B cell (primary cell): Measurements from ENCODE around the gene C9orf72. TPM values are rescaled to one million over a fixed set of nuclear protein-coding genes. Genes with fewer than 3 reads are reported as not detected.
"Not testable (repeated sequence)": the region's sequence is repeated elsewhere in the genome, so short reads cannot be mapped to it uniquely, and the experiment has no call there.

Source experiments
- ATAC-seq: fragments of 200-7000 bp; cut with Tn5 transposase; one replicate; pipeline ENCODE4 v1.10.0; 2021; ENCODE audit warnings: low read depth, mild to moderate bottlenecking, moderate number of reproducible peaks, moderate library complexity
- CTCF ChIA-PET: fragments of 350-600 bp; sonication (Branson Sonifier 250); formaldehyde crosslinking; loops from one replicate; lab custom pipeline; 2021; ENCODE audit warnings: antibody characterized with exemption, inconsistent platforms; lab: Charles Lee
- POLR2A ChIA-PET: fragments of 350-600 bp; sonication (Branson Sonifier 250); formaldehyde crosslinking; loops from one replicate; lab custom pipeline; 2021; ENCODE audit warnings: antibody characterized with exemption; lab: Charles Lee
- DNase-seq: peaks from one replicate; pipeline ENCODE4 v3.0.0; 2013
- H2AFZ ChIP-seq: 2 replicates; pipeline ENCODE4 v1.6.1; 2012; ENCODE audit warnings: mild to moderate bottlenecking, low read depth, low read length; ENCODE audit not compliant: insufficient read depth, poor library complexity, severe bottlenecking
- H3K27ac ChIP-seq, 2 donors: 1 replicate in 1 of 2; 2 replicates in 1 of 2; pipeline ENCODE4 v1.5.1; 2012 to 2013; ENCODE audit warnings: low read length in 2 of 2, mild to moderate bottlenecking in 2 of 2, moderate library complexity in 1 of 2
- H3K27me3 ChIP-seq, 4 experiments: fragments of 200-600 bp in 1 of 4; sonication (generic) in 1 of 4; replicated peaks in 1 of 4; 1 replicate in 2 of 4; 2 replicates in 2 of 4; pipeline versions ENCODE4 v1.6.1 to v1.7.0; 2013 to 2016; ENCODE audit warnings: low read length in 3 of 4, mild to moderate bottlenecking in 2 of 4, mixed read lengths in 1 of 4, moderate library complexity in 1 of 4; ENCODE audit not compliant: insufficient read depth in 4 of 4, control insufficient read depth in 3 of 4; ENCODE audit errors: control extremely low read depth in 1 of 4
- H3K36me3 ChIP-seq, 2 experiments: replicated peaks in 1 of 2; 1 replicate in 1 of 2; 2 replicates in 1 of 2; pipeline versions ENCODE4 v1.6.1 to v1.7.1; 2013; ENCODE audit warnings: low read length in 1 of 2; ENCODE audit not compliant: insufficient read depth in 2 of 2, control insufficient read depth in 1 of 2; ENCODE audit errors: control extremely low read depth in 1 of 2, extremely low read depth in 1 of 2
- H3K4me1 ChIP-seq, 2 donors: fragments of 200-600 bp in 1 of 2; sonication (generic) in 1 of 2; 1 replicate in 1 of 2; 2 replicates in 1 of 2; pipeline versions ENCODE4 v1.5.1 to v1.6.1; 2013 to 2017; ENCODE audit warnings: low read length in 2 of 2; ENCODE audit not compliant: control insufficient read depth in 2 of 2, insufficient read depth in 2 of 2
- H3K4me2 ChIP-seq: replicated peaks from 2 replicates; pipeline ENCODE3; 2012; ENCODE audit warnings: mild to moderate bottlenecking, low read depth, low read length; ENCODE audit not compliant: poor library complexity, severe bottlenecking
- H3K4me3 ChIP-seq, 5 experiments: fragments of 200-600 bp in 1 of 5; sonication (generic) in 1 of 5; 1 replicate in 3 of 5; 2 replicates in 2 of 5; pipeline versions ENCODE4 v1.5.1 to v1.7.0; 2011 to 2016; ENCODE audit warnings: low read length in 4 of 5, mild to moderate bottlenecking in 4 of 5, low read depth in 2 of 5, control low read depth in 1 of 5, moderate library complexity in 1 of 5; ENCODE audit not compliant: insufficient read depth in 1 of 5; ENCODE audit errors: control extremely low read depth in 1 of 5, extremely low read depth in 1 of 5
- H3K79me2 ChIP-seq: fragments of 200-600 bp; sonication (generic); one replicate; pipeline ENCODE4 v1.6.0; 2016; ENCODE audit warnings: low read length; ENCODE audit not compliant: control insufficient read depth, insufficient read depth
- H3K9ac ChIP-seq: fragments of 200-600 bp; sonication (generic); 2 replicates; pipeline ENCODE4 v1.6.1; 2017; ENCODE audit warnings: mild to moderate bottlenecking, low read length, moderate library complexity
- H3K9me3 ChIP-seq, 3 donors: one replicate each; pipeline versions ENCODE4 v1.6.1 to v1.7.1; 2013; ENCODE audit warnings: low read length in 2 of 3; ENCODE audit not compliant: control insufficient read depth in 2 of 3, insufficient read depth in 1 of 3; ENCODE audit errors: control extremely low read depth in 1 of 3
- H4K20me1 ChIP-seq: 2 replicates; pipeline ENCODE4 v1.6.0; 2012; ENCODE audit warnings: mild to moderate bottlenecking, low read length; ENCODE audit not compliant: insufficient read depth, control insufficient read depth, poor library complexity, severe bottlenecking
- H3K27ac Mint-ChIP-seq: one replicate; pipeline ENCODE4 v1.8.0; 2021; ENCODE audit warnings: mixed read lengths
- H3K27me3 Mint-ChIP-seq: one replicate; pipeline ENCODE4 v1.8.0; 2021; ENCODE audit warnings: mixed read lengths
- H3K4me1 Mint-ChIP-seq: one replicate; pipeline ENCODE4 v1.8.0; 2021; ENCODE audit warnings: mixed read lengths
- H3K4me3 Mint-ChIP-seq: one replicate; pipeline ENCODE4 v1.8.0; 2021; ENCODE audit warnings: mixed read lengths
- H3K9me3 Mint-ChIP-seq: one replicate; pipeline ENCODE4 v1.8.0; 2022; ENCODE audit warnings: mixed read lengths; ENCODE audit not compliant: insufficient read depth
- EZH2 ChIP-seq: IDR thresholded peaks from 2 replicates; pipeline ENCODE4 v1.6.1; 2012; ENCODE audit warnings: borderline replicate concordance, low read depth, mild to moderate bottlenecking, moderate library complexity, low read length; ENCODE audit not compliant: insufficient read depth, poor library complexity, severe bottlenecking
- WGBS: methylation state at CpG from one replicate; pipeline ENCODE4 v1.1.5; 2013; ENCODE audit warnings: missing lambda C conversion rate; ENCODE audit not compliant: insufficient coverage; 5-methylcytosine and 5-hydroxymethylcytosine counted together
- intact Hi-C: fragments of 100-400 bp; cut with micrococcal nuclease; formaldehyde crosslinking; loops from one replicate; pipeline ENCODE4 v1.10.0; 2022
- polyA plus RNA-seq: library from polyadenylated mRNA; depleted of rRNA; stranded (reverse); fragments of >200 nt; gene quantifications from 2 replicates; pipeline ENCODE4 v1.2.3, GENCODE V29; 2012
- total RNA-seq, 2 donors: library from RNA; stranded (reverse); fragments of 120-200 nt in 1 of 2; gene quantifications; 1 replicate in 1 of 2; 2 replicates in 1 of 2; pipeline versions ENCODE4 v1.2.3 to v1.2.4, GENCODE V29; 2013 to 2022
- TF ChIP-seq, protein P1 (sequence below): fragments of 200-600 bp; IDR thresholded peaks from one replicate; pipeline ENCODE4 v1.8.0; 2022; ENCODE audit warnings: antibody characterized with exemption, mild to moderate bottlenecking

The C9orf72 gene
- total and polyA plus RNA-seq, 2 donors (not counting 1 experiment from before 2014, with no cell fraction given), result 18.3 to 27.6 TPM

- intact Hi-C loops, result no loop called here
- Mint-ChIP-seq H3K9me3 (peaks cover 2% of the 10 kb centered on the region), H3K4me1 (peaks cover 4% of the 10 kb centered on the region), H3K27me3 (peaks cover 28% of the 10 kb centered on the region), H3K4me3 (no peak overlapping the region), H3K27ac (no peak overlapping the region)
- POLR2A ChIA-PET, result no interaction called here
- peaks cover 0 to 3% (median 0%) of the 10 kb centered on the region in 3 donors for H3K9me3 ChIP-seq
- no peaks in the 10 kb centered on the region for H3K79me2 ChIP-seq
- H3K4me2 ChIP-seq, result no peak overlapping the region
- CTCF ChIA-PET, result no interaction called here
- H3K9ac ChIP-seq, result no peak overlapping the region
- DNase-seq, result no peak
- no peaks in the 10 kb centered on the region for H3K4me1 ChIP-seq
- ATAC-seq, result no peak
- no peaks in the 10 kb centered on the region for H3K36me3 ChIP-seq
- H2AFZ ChIP-seq, result no peak overlapping the region
- peaks cover 0 to 15% (median 4%) of the 10 kb centered on the region in 4 experiments for H3K27me3 ChIP-seq
- no peak overlapping the region for H3K4me3 ChIP-seq
- WGBS, result no CpG with 5 or more reads among the region's 4 CpGs
- no peak overlapping the region for H3K27ac ChIP-seq
- no peak for TF ChIP-seq EZH2
- TF ChIP-seq, protein P1, sequence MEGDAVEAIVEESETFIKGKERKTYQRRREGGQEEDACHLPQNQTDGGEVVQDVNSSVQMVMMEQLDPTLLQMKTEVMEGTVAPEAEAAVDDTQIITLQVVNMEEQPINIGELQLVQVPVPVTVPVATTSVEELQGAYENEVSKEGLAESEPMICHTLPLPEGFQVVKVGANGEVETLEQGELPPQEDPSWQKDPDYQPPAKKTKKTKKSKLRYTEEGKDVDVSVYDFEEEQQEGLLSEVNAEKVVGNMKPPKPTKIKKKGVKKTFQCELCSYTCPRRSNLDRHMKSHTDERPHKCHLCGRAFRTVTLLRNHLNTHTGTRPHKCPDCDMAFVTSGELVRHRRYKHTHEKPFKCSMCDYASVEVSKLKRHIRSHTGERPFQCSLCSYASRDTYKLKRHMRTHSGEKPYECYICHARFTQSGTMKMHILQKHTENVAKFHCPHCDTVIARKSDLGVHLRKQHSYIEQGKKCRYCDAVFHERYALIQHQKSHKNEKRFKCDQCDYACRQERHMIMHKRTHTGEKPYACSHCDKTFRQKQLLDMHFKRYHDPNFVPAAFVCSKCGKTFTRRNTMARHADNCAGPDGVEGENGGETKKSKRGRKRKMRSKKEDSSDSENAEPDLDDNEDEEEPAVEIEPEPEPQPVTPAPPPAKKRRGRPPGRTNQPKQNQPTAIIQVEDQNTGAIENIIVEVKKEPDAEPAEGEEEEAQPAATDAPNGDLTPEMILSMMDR, result no peak
- H4K20me1 ChIP-seq, result no peaks in the 10 kb centered on the region
Observed at GRCh38 chr9:27618066-27618465, 44.8 kb upstream of the C9orf72 start.

DNA sequence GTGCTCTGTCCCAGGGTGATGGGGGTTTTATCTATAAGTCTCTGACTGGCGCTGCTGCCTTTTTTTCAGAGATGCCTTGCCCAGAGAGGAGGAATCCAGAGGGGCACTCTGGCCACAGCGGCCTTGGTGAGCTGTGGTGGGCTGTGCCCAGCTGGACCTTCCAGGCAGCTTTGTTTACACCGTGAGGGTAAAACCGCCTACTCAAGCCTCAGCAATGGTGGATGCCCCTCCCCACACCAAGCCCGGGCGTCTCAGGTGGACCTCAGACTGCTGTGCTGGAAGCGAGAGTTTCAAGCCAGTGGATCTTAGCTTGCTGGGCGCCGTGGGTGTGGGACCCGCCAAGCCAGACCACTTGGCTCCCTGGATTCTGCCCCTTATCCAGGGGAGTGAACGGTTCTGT is 41.3 kb upstream of the C9orf72 start:
- DNase-seq (no peak), ATAC-seq (no peak)
- intact Hi-C loops, result no loop called here
- TF ChIP-seq, protein P1, result no peak
- no peak for TF ChIP-seq EZH2
- WGBS, result 91% methylated on average over 9 of the region's 11 CpGs
- H3K27me3 Mint-ChIP-seq, result peaks cover 39% of the 10 kb centered on the region
- H3K9me3 ChIP-seq, result no peaks in the 10 kb centered on the region
- H3K9ac ChIP-seq, result no peak overlapping the region
- no peak overlapping the region for H3K27ac ChIP-seq
- no peak overlapping the region for H3K4me3 Mint-ChIP-seq
- H3K4me3 ChIP-seq, result no peak overlapping the region
- H3K9me3 Mint-ChIP-seq, result no peaks in the 10 kb centered on the region
- no peak overlapping the region for H3K27ac Mint-ChIP-seq
- H3K36me3 ChIP-seq, result no peaks in the 10 kb centered on the region
- H3K4me1 Mint-ChIP-seq, result no peaks in the 10 kb centered on the region
- H3K4me2 ChIP-seq, result no peak overlapping the region
- POLR2A ChIA-PET, result no interaction called here
- CTCF ChIA-PET, result no interaction called here
- no peaks in the 10 kb centered on the region for H4K20me1 ChIP-seq
- no peak overlapping the region for H2AFZ ChIP-seq
- H3K79me2 ChIP-seq, result no peaks in the 10 kb centered on the region
- H3K27me3 ChIP-seq, result peaks cover 0 to 9% (median 4%) of the 10 kb centered on the region in 4 experiments
- H3K4me1 ChIP-seq, result no peaks in the 10 kb centered on the region

GRCh38 chr9:27612036-27612435 is 38.8 kb upstream of the C9orf72 start:
- CTCF ChIA-PET, H3K79me2 ChIP-seq, H3K9ac ChIP-seq, H4K20me1 ChIP-seq, POLR2A ChIA-PET, H3K27ac ChIP-seq, H3K9me3 ChIP-seq, intact Hi-C loops, H3K4me1 Mint-ChIP-seq, ATAC-seq, H3K4me2 ChIP-seq, H3K4me3 ChIP-seq, H3K27ac Mint-ChIP-seq, H3K36me3 ChIP-seq, H3K9me3 Mint-ChIP-seq, H3K4me1 ChIP-seq, H3K4me3 Mint-ChIP-seq, H3K27me3 ChIP-seq, DNase-seq, H2AFZ ChIP-seq: not testable (repeated sequence)
- 97% methylated on average over 3 of the region's 4 CpGs for WGBS
- peaks cover 31% of the 10 kb centered on the region for H3K27me3 Mint-ChIP-seq
